HG02759 (cell line): ENCODE measurements around the gene TSPAN33.
A peak's percentile ranks its signal among the peaks of the same experiment; 100 is the strongest.
"Not testable (repeated sequence)": the region's sequence is repeated elsewhere in the genome, so short reads cannot be mapped to it uniquely, and the experiment has no call there.

ENCODE experiments used
- ATAC-seq: cut with Tn5 transposase; IDR thresholded peaks from one replicate; pipeline ENCODE4 v1.9.1; 2021; ENCODE audit warnings: mild to moderate bottlenecking, moderate library complexity; ENCODE audit not compliant: unreplicated experiment

The TSPAN33 gene

GRCh38 chr7:129169686-129170440, 25.4 kb downstream of the TSPAN33 start:
- peak; percentile 60 for ATAC-seq

GRCh38 chr7:129170441-129171021, 26.0 kb downstream of the TSPAN33 start:
- no peak for ATAC-seq

- not testable (repeated sequence) for ATAC-seq
These were observed 29.4 kb downstream of the TSPAN33 start for GRCh38 chr7:129173861-129174260.

GRCh38 chr7:129176916-129177710, 32.6 kb downstream of the TSPAN33 start:
- no peak for ATAC-seq

GRCh38 chr7:129184981-129185670, 40.6 kb downstream of the TSPAN33 start:
- ATAC-seq, result no peak

GRCh38 chr7:129186749-129187260, 42.3 kb downstream of the TSPAN33 start:
- no peak for ATAC-seq

GRCh38 chr7:129187681-129188371, 43.3 kb downstream of the TSPAN33 start:
- no peak for ATAC-seq

- ATAC-seq, result peak; percentile 34
These were observed 43.9 kb downstream of the TSPAN33 start, which contains the start of gene SMO for GRCh38 chr7:129188372-129188891. SMO (plus strand) TSS chr7:129188633; CDS start chr7:129189152, 519 bp downstream.

- ATAC-seq, result peak; percentile 31
These were observed 44.6 kb downstream of the TSPAN33 start for GRCh38 chr7:129188892-129189660.

- ATAC-seq, result no peak
These were observed 45.3 kb downstream of the TSPAN33 start for GRCh38 chr7:129189661-129190310.

- ATAC-seq, result no peak
These were observed 46.8 kb downstream of the TSPAN33 start for GRCh38 chr7:129191272-129191671.

GRCh38 chr7:129193892-129194291, 49.4 kb downstream of the TSPAN33 start:
- ATAC-seq, result no peak

- ATAC-seq, result no peak
These were observed 53.3 kb downstream of the TSPAN33 start for GRCh38 chr7:129197771-129198170.

GRCh38 chr7:129199406-129199805, 54.9 kb downstream of the TSPAN33 start:
- no peak for ATAC-seq

- ATAC-seq, result no peak
These were observed 57.7 kb downstream of the TSPAN33 start for GRCh38 chr7:129202058-129202777.

- ATAC-seq, result no peak
These were observed 58.7 kb downstream of the TSPAN33 start for GRCh38 chr7:129203050-129203741.

- no peak for ATAC-seq
These were observed 60.8 kb downstream of the TSPAN33 start for GRCh38 chr7:129205126-129205818.
